HG03108 (cell line): Measurements from ENCODE around the gene PNCK.
"Not testable (repeated sequence)": the region's sequence is repeated elsewhere in the genome, so short reads cannot be mapped to it uniquely, and the experiment has no call there.

Source experiments
- ATAC-seq: cut with Tn5 transposase; IDR thresholded peaks from one replicate; pipeline ENCODE4 v1.9.1; 2021; ENCODE audit warnings: moderate library complexity; ENCODE audit not compliant: unreplicated experiment

The PNCK gene

GRCh38 chrX:153686711-153687110 is 13.1 kb upstream of the PNCK start:
- ATAC-seq, result no peak

GRCh38 chrX:153685751-153686696 is 12.4 kb upstream of the PNCK start:
- ATAC-seq, result no peak

GRCh38 chrX:153685156-153685536 is 11.5 kb upstream of the PNCK start:
- no peak for ATAC-seq

- no peak for ATAC-seq
These were observed 11.0 kb upstream of the PNCK start for GRCh38 chrX:153684467-153685155.

- not testable (repeated sequence) for ATAC-seq
These were observed 9.9 kb upstream of the PNCK start for GRCh38 chrX:153683486-153683885.

- ATAC-seq, result no peak
These were observed 7.6 kb upstream of the PNCK start for GRCh38 chrX:153681175-153681574.

GRCh38 chrX:153674219-153674851 is 722 bp upstream of the PNCK start:
- no peak for ATAC-seq

GRCh38 chrX:153672531-153673427 is 834 bp downstream of the PNCK start:
- no peak for ATAC-seq

GRCh38 chrX:153671589-153672530 is 1.8 kb downstream of the PNCK start:
- ATAC-seq, result no peak

GRCh38 chrX:153670748-153671588 is 2.6 kb downstream of the PNCK start:
- no peak for ATAC-seq

GRCh38 chrX:153669901-153670731 is 3.5 kb downstream of the PNCK start:
- no peak for ATAC-seq

- ATAC-seq, result no peak
These were observed 4.3 kb downstream of the PNCK start for GRCh38 chrX:153669174-153669890.

- ATAC-seq, result no peak
These were observed 5.0 kb downstream of the PNCK start for GRCh38 chrX:153668423-153669173.

- ATAC-seq, result no peak
These were observed 5.6 kb downstream of the PNCK start for GRCh38 chrX:153667956-153668396.

- ATAC-seq, result no peak
These were observed 6.2 kb downstream of the PNCK start for GRCh38 chrX:153667281-153667955.
